ENCODE results near the gene TSPO.

GRCh38 chr22:43169310-43170130 lies 18.2 kb downstream of the TSPO start:
- TF ChIP-seq CTCF (conservative IDR thresholded peaks at IDR 0.05; ENCODE audit: low read depth in 2 of 2): no peak
- no peak for TF ChIP-seq CREB1 (CRISPR knock-in tag; IDR thresholded peaks at IDR 0.05; ENCODE audit: low read depth)
